NCI-H526 treated with DMSO at 0.1 percent for 48 hours (cell line): ENCODE measurements around the gene KCNG2.
"Not testable (repeated sequence)": the region's sequence is repeated elsewhere in the genome, so short reads cannot be mapped to it uniquely, and the experiment has no call there.

ENCODE experiments used
- DNase-seq: peaks from one replicate; lab custom pipeline; 2025; lab: John Stamatoyannopoulos, UW

The KCNG2 gene

GRCh38 chr18:79872527-79873444, 75.0 kb downstream of the KCNG2 start:
- no peak for DNase-seq

GRCh38 chr18:79873449-79874110, 75.8 kb downstream of the KCNG2 start:
- no peak for DNase-seq

GRCh38 chr18:79874553-79875530, 77.1 kb downstream of the KCNG2 start:
- no peak for DNase-seq

DNA sequence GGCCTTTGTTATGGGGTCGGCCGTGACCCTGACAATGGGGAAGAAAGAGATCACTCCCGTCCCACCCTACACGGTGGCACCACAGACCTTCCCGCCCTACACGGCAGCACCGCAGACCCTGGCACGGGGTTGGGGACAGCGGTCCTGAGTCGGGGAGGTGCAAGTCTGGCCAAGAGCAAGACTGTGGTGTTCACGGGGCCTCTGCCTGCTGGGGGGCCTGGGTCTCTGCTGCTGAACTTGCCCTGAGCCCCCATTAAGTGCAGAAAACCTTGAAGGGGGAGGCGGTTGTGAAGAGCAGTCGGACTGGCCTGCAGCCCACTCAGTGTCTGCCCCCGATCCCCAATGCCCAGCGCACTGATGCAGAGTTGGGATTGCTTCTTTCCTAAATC, 77.8 kb downstream of the KCNG2 start:
- DNase-seq, result no peak

DNA sequence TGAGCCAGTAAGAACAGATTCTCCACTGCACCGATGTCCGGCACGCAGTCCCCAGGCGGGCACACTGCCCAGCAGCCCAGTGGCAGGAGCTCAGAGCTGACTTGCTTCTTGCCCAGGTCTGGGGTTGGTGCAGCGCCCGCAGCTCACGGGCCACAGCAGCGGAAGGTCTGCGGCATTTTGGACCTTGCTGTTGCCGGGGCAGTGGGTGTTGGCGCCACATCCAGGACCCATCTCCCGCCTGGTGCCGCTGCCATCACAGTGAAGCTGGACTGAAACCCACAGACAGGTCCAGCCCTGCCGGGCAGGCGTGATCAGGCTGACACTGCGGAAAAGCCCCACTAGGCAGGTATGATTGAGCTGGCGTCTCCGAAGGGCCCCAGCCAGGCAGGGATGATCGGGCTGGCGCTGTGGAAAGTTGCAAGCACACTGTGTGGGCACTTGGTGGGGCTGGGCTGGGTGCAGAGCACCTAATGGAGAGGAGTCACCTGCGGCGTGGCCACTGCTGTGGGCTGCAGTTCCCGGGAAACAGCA, 78.3 kb downstream of the KCNG2 start:
- DNase-seq, result no peak

DNA sequence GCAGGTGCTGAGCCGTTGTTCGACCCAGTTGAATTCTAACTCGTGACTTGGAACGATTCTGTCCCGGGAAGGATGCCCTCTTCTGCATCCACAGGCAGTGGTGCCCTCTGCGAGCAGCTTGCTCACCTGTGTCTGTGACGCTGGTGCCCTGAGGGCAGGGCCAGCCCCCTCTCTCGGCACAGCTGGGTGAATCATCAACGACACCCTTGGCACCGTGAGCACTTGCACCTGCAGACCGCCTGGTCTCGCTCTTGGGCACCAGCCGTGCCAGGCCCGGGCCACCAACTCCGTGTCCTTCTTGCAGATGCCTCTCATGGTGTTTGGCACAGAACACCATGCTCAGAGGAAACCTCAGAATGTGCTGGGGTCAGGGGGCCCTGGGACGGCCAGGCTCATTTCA, 78.8 kb downstream of the KCNG2 start:
- DNase-seq, result no peak

GRCh38 chr18:79877163-79878091, 79.7 kb downstream of the KCNG2 start:
- no peak for DNase-seq

GRCh38 chr18:79878246-79878645, 80.5 kb downstream of the KCNG2 start:
- DNase-seq, result not testable (repeated sequence)

DNA sequence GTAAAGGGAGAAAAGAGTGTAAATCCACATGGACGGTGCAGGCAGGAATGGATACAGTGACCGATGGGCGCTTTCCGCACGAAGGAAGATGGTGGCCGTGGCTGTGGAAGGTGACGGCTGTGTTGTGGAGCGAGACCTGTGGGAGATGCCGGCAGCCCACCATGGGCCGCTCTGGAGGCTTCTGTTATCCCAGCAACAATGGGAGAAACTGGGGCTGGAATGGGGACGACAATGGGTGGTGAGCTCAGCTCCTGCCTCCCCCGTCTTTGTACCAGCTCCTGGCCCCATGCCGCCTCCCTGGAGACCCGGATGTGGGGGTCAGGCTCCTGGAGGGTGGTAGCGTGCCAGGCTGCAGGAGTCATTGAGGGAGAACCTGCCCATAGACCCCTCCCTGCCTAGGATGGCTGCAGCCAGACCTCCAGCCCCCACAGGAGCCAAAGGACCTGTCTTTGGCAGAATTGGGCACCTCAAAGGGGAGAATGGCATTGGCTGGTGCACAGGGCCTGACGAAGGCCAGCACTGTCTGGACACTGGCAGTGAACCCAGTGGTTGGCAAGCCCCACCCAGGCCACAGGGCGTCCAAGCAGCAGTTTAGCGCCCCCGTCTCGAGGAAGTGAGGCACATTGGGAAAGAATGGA, 81.1 kb downstream of the KCNG2 start:
- no peak for DNase-seq

- DNase-seq, result no peak
These were observed 81.8 kb downstream of the KCNG2 start for GRCh38 chr18:79879566-79879965.

GRCh38 chr18:79881695-79882094, 84.0 kb downstream of the KCNG2 start:
- no peak for DNase-seq

DNA sequence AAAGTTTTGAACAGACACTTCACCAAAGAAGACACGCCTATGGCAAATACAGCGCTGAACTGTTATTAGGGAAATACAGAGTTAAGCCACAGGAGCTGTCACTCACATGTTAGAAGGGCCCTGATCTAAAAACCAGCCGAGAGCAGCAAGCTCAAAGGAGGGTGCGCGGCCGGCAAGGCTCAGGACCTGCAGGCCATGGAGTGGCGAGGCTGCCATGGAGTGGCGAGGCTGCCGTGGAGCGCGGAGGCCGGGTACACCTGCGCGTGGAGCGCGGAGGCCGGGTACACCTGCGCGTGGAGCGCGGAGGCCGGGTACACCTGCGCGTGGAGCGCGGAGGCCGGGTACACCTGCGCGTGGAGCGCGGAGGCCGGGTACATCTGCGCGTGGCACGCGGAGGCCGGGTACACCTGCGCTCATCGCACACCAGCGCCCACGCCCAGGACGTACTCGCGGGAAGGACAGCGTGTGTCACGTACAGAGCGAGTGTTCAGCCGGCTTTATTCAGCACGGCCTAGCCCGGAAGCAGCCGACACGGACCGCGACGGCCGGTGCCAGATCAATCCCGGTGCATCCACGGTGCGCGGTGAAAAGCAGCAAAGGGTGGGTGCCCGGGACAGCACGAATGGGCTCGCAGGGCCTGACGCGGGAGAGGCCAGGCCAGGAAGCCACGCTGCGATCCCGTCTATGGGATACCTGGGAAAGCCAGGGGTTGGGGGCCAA, 84.9 kb downstream of the KCNG2 start:
- DNase-seq, result no peak

GRCh38 chr18:79883461-79884293, 85.9 kb downstream of the KCNG2 start:
- no peak for DNase-seq

DNA sequence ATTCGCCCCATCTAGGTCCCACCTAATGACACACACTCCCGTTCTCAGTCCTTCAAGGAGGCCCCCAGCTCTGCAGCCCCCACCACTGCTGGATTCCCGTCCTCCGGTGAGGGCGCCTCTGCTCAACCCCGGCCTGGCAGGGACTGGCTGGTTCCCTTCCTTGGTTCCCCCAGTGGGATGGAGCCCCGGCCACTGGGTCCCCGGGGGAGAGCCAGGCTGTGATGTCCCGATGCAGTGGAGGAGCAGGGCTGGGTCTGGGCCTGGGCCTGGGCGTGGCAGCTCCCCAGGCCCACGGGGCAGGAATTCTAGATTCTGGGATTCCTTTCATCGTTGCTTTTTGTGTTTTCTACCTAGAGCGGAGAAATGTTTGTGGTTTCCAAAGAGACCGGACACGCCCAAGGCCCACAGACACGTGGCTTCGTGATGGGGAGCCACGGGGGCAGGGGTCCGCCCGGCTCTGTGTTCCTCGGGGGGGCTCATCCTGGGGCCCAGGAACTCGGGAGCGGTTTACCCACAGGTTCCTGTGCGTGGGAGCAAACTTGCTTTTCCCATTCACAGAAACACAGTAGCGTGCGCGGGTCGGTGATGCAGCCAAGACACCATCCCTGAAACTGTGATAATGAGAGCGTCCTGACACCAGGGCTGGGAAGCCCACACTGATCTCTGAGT, 86.7 kb downstream of the KCNG2 start:
- DNase-seq, result no peak

GRCh38 chr18:79884963-79885728, 87.4 kb downstream of the KCNG2 start:
- no peak for DNase-seq

GRCh38 chr18:79887181-79888000, 89.7 kb downstream of the KCNG2 start:
- DNase-seq, result no peak

GRCh38 chr18:79888016-79888415, 90.3 kb downstream of the KCNG2 start:
- DNase-seq, result no peak
